Right renal cortex interstitium (tissue), 3 donors: ENCODE results near the gene PPP6R1. TPM values are rescaled to one million over a fixed set of nuclear protein-coding genes. Genes with fewer than 3 reads are reported as not detected.

ENCODE experiments used
- DNase-seq, 3 donors: peaks; one replicate each; pipeline ENCODE4 v3.0.0-alpha.2; 2013; ENCODE audit warnings: low read depth in 3 of 3, low spot score in 2 of 3
- polyA plus RNA-seq, 3 donors: library from polyadenylated mRNA; unstranded; fragments of 120-200 nt; gene quantifications; one replicate each; pipeline ENCODE4 v1.2.1, GENCODE V29; 2013; ENCODE audit not compliant: insufficient read length in 3 of 3

Gene PPP6R1, protein sequence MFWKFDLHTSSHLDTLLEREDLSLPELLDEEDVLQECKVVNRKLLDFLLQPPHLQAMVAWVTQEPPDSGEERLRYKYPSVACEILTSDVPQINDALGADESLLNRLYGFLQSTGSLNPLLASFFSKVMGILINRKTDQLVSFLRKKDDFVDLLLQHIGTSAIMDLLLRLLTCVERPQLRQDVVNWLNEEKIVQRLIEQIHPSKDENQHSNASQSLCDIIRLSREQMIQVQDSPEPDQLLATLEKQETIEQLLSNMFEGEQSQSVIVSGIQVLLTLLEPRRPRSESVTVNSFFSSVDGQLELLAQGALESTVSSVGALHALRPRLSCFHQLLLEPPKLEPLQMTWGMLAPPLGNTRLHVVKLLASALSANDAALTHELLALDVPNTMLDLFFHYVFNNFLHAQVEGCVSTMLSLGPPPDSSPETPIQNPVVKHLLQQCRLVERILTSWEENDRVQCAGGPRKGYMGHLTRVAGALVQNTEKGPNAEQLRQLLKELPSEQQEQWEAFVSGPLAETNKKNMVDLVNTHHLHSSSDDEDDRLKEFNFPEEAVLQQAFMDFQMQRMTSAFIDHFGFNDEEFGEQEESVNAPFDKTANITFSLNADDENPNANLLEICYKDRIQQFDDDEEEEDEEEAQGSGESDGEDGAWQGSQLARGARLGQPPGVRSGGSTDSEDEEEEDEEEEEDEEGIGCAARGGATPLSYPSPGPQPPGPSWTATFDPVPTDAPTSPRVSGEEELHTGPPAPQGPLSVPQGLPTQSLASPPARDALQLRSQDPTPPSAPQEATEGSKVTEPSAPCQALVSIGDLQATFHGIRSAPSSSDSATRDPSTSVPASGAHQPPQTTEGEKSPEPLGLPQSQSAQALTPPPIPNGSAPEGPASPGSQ
- polyA plus RNA-seq = 10 to 100 TPM; 37.4 to 49.3 (median 39.1) TPM

DNA sequence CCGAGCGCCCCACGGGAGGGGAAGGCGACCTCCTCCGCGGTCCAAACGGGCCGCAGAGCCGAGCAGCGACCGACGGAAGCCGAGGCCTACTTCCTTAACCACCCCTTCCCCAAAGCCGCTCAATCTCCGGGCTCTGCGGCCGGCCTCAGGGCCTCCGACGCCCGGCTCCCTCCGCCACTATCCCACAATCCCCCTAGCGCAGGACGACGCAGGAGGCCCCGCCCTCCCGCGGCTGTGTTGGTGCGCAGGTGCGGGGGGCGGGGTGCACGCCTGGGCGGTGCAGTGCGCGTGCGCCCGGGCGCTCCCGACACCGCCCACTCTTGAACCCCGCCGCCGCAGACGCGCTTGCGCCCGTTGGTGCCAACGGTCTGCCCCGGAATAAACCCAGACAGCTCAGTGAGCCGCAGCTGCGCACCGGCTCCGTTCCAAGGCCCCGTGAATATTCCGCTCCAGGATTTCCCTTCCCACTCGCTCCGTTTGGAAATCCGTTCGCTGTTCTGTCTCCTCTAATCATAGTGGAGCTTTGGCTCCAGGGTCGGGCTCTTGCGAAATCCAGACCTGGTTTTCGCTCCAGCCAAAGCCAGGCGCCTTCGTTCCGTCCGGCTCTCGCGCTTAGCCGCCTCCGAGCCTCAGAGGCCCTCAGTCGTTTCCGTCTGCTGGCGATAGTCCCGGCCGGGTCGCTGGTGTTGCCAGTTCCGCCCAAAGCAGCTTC, at the start of gene PPP6R1:
PPP6R1 (minus strand) TSS at position 190 of the 712 bp plus-strand sequence. CDS start 11,914 bp downstream, outside the sequence.
- peak; percentile 99 to 100 (median 99) for DNase-seq

GRCh38 chr19:55308281-55308680, 49.5 kb upstream of the PPP6R1 start:
- DNase-seq = no peak

DNA sequence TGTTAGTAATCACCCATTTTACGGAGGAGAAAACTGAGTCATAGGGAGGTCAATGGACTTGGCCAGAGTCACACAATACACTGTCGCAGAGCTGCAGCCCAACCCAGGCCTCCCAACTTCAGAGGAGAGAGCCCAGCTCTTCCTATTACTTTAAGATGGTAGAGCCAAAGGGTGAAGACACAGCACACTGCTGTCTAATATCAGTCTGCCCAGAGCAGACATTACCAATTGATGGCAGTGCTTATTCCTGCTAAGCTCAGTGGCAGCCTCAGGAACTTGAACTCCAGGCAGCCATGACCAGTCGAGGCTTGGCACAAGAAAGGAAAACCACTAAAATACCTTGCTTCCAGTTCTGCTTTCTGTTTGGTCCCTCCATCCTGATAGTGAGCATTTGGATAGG, 47.9 kb upstream of the PPP6R1 start:
- no peak for DNase-seq

GRCh38 chr19:55305983-55306562, 47.3 kb upstream of the PPP6R1 start:
- no peak for DNase-seq

DNA sequence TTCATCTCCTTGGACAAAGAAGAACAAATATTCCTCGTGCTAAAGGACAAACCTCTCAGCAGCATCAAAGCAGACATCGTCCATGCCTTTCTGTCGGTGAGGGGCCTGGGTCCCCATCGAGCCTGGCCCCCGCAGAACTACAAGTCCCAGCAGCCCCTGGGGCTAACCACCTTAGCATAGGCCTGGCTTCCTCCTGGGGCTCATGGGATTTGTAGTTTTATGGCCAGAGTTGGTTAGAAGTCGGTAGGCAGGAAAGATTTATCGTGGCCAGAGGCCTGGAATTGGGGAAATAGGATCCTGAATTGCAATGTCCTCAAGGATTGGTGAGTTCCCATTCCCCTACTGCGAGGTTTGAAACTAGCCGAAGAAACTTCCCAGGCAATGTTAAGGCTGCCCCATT, 46.7 kb upstream of the PPP6R1 start:
- no peak for DNase-seq

DNA sequence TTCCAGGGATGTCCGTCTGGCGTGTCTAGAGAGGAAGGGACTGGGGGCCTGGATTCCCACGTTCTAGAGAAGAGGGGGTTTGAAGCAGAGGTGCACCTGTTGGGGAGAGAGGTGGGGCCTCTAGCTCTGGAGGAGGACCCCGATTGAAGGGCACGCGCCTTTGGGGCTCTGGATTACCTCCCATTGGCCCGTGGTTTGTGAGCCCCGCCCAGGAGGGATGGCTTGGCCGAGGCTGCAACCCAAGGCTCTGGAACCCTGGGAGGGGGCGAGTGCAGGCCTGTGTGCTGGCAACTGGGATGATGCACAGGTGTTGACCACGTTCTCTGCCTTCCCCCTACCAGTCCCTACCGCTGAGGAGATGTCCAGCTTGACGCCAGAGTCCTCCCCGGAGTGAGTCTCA, 46.2 kb upstream of the PPP6R1 start:
- no peak for DNase-seq

DNA sequence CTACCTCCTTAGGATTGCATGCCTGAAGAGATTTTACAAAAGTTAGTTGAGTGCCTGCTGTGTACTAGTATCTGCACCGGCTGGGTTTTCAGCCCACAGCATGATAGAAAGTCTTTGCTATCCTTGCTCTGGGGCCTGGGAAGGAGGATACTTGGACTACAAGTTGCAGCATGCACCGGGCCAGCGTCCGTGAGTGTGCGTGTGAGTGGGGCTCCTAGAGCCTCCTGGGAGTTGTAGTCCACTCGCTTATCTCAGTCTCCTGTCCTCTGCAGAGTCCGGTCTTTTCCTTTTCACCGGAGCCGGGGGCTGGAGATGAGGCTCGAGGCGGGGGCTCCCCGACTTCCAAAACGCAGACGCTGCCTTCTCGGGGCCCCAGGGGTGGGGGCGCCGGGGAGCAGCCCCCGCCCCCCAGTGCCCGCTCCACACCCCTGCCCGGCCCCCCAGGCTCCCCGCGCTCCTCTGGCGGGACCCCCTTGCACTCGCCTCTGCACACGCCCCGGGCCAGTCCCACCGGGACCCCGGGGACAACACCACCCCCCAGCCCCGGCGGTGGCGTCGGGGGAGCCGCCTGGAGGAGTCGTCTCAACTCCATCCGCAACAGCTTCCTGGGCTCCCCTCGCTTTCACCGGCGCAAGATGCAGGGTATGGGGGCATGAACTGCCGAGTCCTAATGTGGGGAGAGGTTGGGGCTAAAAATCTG, 45.6 kb upstream of the PPP6R1 start:
- DNase-seq = no peak

DNA sequence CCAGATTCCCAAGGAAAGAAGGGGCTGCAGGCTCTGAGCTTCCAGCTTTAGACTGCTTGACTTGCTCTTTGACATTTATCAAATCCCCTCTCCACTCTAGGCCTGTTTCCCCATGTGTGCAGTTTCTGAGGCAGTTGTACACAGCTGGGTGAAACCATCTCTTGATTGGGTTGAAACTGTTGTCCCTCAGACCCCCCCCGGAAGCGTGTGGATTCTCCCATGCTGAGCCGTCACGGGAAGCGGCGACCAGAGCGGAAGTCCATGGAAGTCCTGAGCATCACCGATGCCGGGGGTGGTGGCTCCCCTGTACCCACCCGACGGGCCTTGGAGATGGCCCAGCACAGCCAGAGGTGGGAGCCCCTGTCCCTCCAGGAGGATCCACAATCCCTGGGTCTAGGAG, 44.7 kb upstream of the PPP6R1 start:
- no peak for DNase-seq

GRCh38 chr19:55302318-55302703, 43.5 kb upstream of the PPP6R1 start:
- DNase-seq = no peak

DNA sequence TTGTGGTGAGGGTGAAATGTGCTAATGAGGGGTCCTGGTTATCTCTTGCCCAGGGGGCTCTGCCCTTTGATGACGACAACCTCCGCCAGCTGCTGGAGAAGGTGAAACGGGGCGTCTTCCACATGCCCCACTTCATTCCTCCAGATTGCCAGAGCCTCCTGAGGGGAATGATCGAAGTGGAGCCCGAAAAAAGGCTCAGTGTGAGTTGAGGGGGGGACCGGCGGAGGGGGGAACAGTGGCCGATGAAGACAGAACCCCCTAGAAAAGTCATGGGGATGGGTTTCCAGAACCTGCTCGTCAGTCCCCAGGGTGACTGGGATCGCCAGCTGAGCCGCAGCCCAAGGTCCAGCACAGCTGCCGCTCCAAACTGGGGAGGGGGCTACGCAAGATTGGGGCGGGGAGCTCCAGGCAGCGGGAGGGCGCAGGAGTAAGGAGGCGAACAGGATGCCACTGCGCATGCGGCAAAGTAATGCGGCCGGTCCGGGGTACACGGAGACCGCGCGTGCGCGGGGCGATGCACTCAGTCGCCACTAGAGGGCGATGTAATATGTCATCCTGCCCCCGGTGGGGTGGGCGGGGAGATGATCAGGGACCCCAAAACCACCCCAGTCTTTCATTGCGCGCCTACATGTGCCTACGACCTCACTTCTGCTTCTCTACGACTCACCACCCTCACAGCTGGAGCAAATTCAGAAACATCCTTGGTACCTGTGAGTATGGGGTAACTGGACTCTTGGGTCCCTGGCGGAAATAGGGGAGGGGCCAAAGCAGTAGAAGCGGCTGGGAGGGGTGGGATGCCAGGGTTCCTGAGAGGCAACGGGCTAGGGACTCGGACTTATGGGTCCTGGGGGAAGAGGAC, 42.9 kb upstream of the PPP6R1 start:
- DNase-seq = peak in 1 of 3 donors; percentile 70

GRCh38 chr19:55300886-55301458, 42.2 kb upstream of the PPP6R1 start:
- DNase-seq = no peak

DNA sequence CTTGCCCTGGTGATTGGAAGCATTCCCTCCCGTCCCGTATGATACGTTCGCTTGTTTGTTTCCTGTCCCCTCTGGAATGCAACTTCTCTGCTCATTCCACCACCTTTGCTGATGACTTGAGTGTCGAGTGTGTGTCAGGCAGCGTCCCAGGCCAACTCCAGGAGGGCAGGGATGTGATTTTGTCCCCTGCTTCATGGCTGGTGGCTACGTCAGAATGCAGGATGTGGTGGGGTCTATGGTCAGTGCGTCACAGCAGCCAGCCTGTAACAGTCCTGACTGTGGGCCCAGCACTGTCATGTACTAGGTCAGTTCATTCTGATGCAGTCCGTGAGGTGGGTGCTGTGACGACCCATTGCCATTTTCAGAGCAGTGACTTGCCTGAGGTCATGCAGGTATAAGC, 41.2 kb upstream of the PPP6R1 start:
- no peak for DNase-seq

- DNase-seq = no peak
Observed at GRCh38 chr19:55297267-55297666, 38.5 kb upstream of the PPP6R1 start.

GRCh38 chr19:55289117-55289796, 30.4 kb upstream of the PPP6R1 start:
- no peak for DNase-seq

DNA sequence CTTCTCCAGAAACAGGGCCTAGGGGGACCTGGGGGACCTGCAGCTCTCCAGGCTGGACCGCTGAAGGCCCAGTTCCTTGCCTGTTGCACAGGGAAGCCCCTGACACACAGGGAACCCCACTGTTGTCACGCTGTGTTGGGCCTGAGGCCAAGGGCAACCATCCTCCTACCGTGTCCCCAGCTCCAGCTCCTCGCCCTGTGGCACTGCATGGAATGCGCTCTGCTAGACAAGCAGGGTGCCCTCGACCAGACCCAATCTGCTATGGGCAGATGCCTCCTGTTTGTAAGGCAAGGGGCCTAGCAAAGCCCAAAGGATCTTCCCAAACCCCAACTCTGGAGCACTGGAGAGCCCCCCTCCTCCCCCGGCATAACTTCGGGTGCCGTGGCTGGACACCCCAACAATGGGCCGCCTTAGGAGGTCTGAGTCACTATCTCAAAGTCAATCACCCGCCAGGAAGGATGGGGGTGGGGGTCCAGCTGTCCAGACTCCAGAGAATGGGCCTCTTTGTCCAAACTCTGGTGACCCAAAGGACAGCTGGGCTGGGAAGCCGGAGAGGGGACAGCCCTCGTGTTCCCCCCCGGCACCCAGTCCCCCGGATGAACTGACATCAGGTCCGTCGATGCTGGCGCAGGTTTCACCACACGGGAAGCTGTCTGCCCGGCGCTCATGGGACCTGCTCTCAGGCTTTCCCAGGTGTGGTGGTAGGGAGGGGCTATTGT, 28.7 kb upstream of the PPP6R1 start:
- DNase-seq = no peak

GRCh38 chr19:55285229-55285890, 26.5 kb upstream of the PPP6R1 start:
- no peak for DNase-seq
